ENCODE data around the gene PXK. TPM values are rescaled to one million over a fixed set of nuclear protein-coding genes. Genes with fewer than 3 reads are reported as not detected.

The PXK gene
- total and polyA plus RNA-seq, 2 donors (not counting 1 experiment from before 2014, with no cell fraction given): 54.6 to 65.2 TPM

DNA sequence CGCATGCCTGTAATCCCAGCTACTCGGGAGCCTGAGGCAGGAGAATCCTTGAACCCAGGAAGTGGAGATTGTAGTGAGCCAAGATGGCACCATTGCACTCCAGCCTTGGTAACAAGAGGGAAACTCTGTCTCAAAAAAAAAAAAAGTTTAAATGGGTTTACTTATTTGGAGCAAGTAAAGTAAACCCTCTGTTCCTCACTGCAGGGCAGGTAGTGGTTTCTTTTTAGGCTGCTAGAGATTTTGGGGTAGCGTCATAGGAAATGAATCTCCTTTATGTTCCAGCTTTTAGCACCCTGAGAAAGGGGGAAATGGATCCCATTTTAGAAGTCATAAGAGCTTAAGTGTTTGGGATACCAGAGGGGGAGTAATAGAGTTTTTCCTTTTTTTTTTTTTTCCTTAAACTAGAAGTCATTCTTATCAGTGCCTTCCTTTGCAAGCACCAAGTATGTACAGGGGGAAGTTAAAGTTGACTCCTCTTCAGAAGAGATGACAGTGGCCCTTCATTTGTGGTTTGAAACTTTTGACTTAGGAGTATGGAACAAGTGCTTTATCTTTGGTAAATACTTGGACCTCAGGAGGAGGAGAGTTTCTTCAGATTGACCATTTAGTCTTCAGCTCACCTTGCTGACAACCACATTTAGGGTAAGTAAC, 8.0 kb downstream of the PXK start:
- no peak overlapping the region for H3K4me3 ChIP-seq (replicated peaks in 1 of 4; ENCODE audit: control extremely low read depth in 1 of 4, insufficient read depth in 1 of 4, low read depth in 3 of 4, low read length in 4 of 4)
- H3K27ac ChIP-seq (ENCODE audit: insufficient read depth, low read length): no peak overlapping the region
- TF ChIP-seq, protein P1, sequence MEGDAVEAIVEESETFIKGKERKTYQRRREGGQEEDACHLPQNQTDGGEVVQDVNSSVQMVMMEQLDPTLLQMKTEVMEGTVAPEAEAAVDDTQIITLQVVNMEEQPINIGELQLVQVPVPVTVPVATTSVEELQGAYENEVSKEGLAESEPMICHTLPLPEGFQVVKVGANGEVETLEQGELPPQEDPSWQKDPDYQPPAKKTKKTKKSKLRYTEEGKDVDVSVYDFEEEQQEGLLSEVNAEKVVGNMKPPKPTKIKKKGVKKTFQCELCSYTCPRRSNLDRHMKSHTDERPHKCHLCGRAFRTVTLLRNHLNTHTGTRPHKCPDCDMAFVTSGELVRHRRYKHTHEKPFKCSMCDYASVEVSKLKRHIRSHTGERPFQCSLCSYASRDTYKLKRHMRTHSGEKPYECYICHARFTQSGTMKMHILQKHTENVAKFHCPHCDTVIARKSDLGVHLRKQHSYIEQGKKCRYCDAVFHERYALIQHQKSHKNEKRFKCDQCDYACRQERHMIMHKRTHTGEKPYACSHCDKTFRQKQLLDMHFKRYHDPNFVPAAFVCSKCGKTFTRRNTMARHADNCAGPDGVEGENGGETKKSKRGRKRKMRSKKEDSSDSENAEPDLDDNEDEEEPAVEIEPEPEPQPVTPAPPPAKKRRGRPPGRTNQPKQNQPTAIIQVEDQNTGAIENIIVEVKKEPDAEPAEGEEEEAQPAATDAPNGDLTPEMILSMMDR (conservative IDR thresholded peaks at IDR 0.05 in 1 of 2, IDR thresholded peaks at IDR 0.05 in 1 of 2; ENCODE audit: low read depth in 1 of 2, low read length in 2 of 2): no peak
- no peak for TF ChIP-seq EZH2 (IDR thresholded peaks at IDR 0.05; ENCODE audit: low read length, missing control alignments)
- H3K4me2 ChIP-seq (ENCODE audit: extremely low read depth, insufficient read depth, low read length): no peak overlapping the region
- H2AFZ ChIP-seq (ENCODE audit: low read length): no peak overlapping the region
- H3K9ac ChIP-seq (ENCODE audit: insufficient read depth, low read length): no peak overlapping the region
- H3K79me2 ChIP-seq (ENCODE audit: control insufficient read depth, insufficient read depth, low read length): peaks cover 12% of the 10 kb centered on the region
- DNase-seq (ENCODE audit: low read depth in 2 of 2): no peak
- H3K9me3 ChIP-seq (ENCODE audit: control insufficient read depth, insufficient read depth, low read depth, low read length): no peaks in the 10 kb centered on the region
- no peaks in the 10 kb centered on the region for H3K27me3 ChIP-seq (ENCODE audit: control insufficient read depth, insufficient read depth, low read length)
- peaks cover 11% of the 10 kb centered on the region for H3K4me1 ChIP-seq (ENCODE audit: control insufficient read depth, extremely low read depth, insufficient read depth, low read length)
- peaks cover 1% of the 10 kb centered on the region for H3K36me3 ChIP-seq (ENCODE audit: control insufficient read depth, insufficient read depth, low read length)
- H4K20me1 ChIP-seq (ENCODE audit: control insufficient read depth, extremely low read depth, insufficient read depth, low read length): no peaks in the 10 kb centered on the region

DNA sequence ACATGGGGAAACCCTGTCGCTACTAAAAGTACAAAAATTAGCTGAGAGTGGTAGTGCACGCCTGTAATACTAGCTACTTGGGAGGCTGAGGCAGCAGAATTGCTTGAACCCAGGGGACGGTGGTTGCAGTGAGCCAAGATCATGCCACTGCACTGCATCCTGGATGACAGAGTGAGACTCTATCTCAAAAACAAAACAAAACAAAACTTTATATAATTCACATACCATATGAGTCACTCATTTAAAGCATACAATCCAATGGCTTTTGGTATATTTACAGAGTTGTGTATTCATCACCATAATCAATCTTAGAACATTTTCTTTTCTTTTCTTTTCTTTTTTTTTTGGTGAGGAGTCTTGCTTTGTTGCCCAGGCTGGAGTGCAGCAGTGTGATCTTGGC, 8.7 kb downstream of the PXK start:
- Histone ChIP-seq H2AFZ (ENCODE audit: low read length) (no peak overlapping the region), H3K4me2 (ENCODE audit: extremely low read depth, insufficient read depth, low read length) (no peak overlapping the region), H3K36me3 (ENCODE audit: control insufficient read depth, insufficient read depth, low read length) (peaks cover 1% of the 10 kb centered on the region), H3K27me3 (ENCODE audit: control insufficient read depth, insufficient read depth, low read length) (no peaks in the 10 kb centered on the region), H3K27ac (ENCODE audit: insufficient read depth, low read length) (no peak overlapping the region), H3K4me3 (replicated peaks in 1 of 4; ENCODE audit: control extremely low read depth in 1 of 4, insufficient read depth in 1 of 4, low read depth in 3 of 4, low read length in 4 of 4) (no peak overlapping the region), H3K9me3 (ENCODE audit: control insufficient read depth, insufficient read depth, low read depth, low read length) (no peaks in the 10 kb centered on the region), H3K4me1 (ENCODE audit: control insufficient read depth, extremely low read depth, insufficient read depth, low read length) (peaks cover 7% of the 10 kb centered on the region), H3K79me2 (ENCODE audit: control insufficient read depth, insufficient read depth, low read length) (peaks cover 9% of the 10 kb centered on the region), H3K9ac (ENCODE audit: insufficient read depth, low read length) (no peak overlapping the region), H4K20me1 (ENCODE audit: control insufficient read depth, extremely low read depth, insufficient read depth, low read length) (no peaks in the 10 kb centered on the region)
- TF ChIP-seq, protein P1 (conservative IDR thresholded peaks at IDR 0.05 in 1 of 2, IDR thresholded peaks at IDR 0.05 in 1 of 2; ENCODE audit: low read depth in 1 of 2, low read length in 2 of 2): no peak
- no peak for TF ChIP-seq EZH2 (IDR thresholded peaks at IDR 0.05; ENCODE audit: low read length, missing control alignments)
- DNase-seq (ENCODE audit: low read depth in 2 of 2): peak in 1 of 2 donors; percentile 18

DNA sequence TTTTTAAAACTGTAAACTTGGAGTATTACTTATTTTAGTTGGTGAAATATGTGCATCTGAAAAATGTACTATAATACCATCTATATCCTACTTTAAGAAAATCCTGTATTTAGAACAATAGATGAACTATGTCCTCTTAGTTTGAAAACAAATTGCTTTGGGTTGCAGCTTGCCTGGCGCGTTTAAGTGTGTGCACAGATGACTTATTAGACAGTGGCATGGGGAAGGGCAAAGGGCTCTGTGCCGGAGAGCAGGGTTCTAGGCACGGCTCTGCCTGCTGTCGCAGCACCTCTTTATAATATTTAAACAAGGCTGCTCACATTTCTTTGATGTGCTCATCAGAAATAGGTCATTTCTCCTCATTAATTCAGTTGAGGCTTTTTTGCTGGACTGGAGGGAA, 10.0 kb downstream of the PXK start:
- no peak overlapping the region for H3K27ac ChIP-seq (ENCODE audit: insufficient read depth, low read length)
- H3K4me3 ChIP-seq (replicated peaks in 1 of 4; ENCODE audit: control extremely low read depth in 1 of 4, insufficient read depth in 1 of 4, low read depth in 3 of 4, low read length in 4 of 4): no peak overlapping the region
- H3K9me3 ChIP-seq (ENCODE audit: control insufficient read depth, insufficient read depth, low read depth, low read length): no peaks in the 10 kb centered on the region
- H3K36me3 ChIP-seq (ENCODE audit: control insufficient read depth, insufficient read depth, low read length): peaks cover 1% of the 10 kb centered on the region
- DNase-seq (ENCODE audit: low read depth in 2 of 2): no peak
- H3K9ac ChIP-seq (ENCODE audit: insufficient read depth, low read length): no peak overlapping the region
- H3K27me3 ChIP-seq (ENCODE audit: control insufficient read depth, insufficient read depth, low read length): no peaks in the 10 kb centered on the region
- peaks cover 4% of the 10 kb centered on the region for H3K4me1 ChIP-seq (ENCODE audit: control insufficient read depth, extremely low read depth, insufficient read depth, low read length)
- H3K79me2 ChIP-seq (ENCODE audit: control insufficient read depth, insufficient read depth, low read length): peaks cover 5% of the 10 kb centered on the region
- no peaks in the 10 kb centered on the region for H4K20me1 ChIP-seq (ENCODE audit: control insufficient read depth, extremely low read depth, insufficient read depth, low read length)
- TF ChIP-seq EZH2 (IDR thresholded peaks at IDR 0.05; ENCODE audit: low read length, missing control alignments): no peak
- H2AFZ ChIP-seq (ENCODE audit: low read length): no peak overlapping the region
- H3K4me2 ChIP-seq (ENCODE audit: extremely low read depth, insufficient read depth, low read length): no peak overlapping the region

Measured in fibroblast of lung (primary cell).